HG03060 (cell line): ENCODE data around the gene TRAPPC12.
"Not testable (repeated sequence)": the region's sequence is repeated elsewhere in the genome, so short reads cannot be mapped to it uniquely, and the experiment has no call there.

Experiments used
- ATAC-seq: cut with Tn5 transposase; IDR thresholded peaks from one replicate; pipeline ENCODE4 v1.9.1; 2021; ENCODE audit warnings: low read depth, moderate number of reproducible peaks; ENCODE audit not compliant: unreplicated experiment

Gene TRAPPC12

GRCh38 chr2:3430172-3430571 is 50.7 kb downstream of the TRAPPC12 start:
- no peak for ATAC-seq

- ATAC-seq, result no peak
These were observed 51.4 kb downstream of the TRAPPC12 start for GRCh38 chr2:3430740-3431490.

- ATAC-seq, result no peak
These were observed 52.6 kb downstream of the TRAPPC12 start for GRCh38 chr2:3432067-3432466.

- ATAC-seq, result no peak
These were observed 53.3 kb downstream of the TRAPPC12 start for GRCh38 chr2:3432693-3433338.

- ATAC-seq, result no peak
These were observed 53.8 kb downstream of the TRAPPC12 start for GRCh38 chr2:3433339-3433699.

GRCh38 chr2:3433776-3434400 is 54.4 kb downstream of the TRAPPC12 start:
- no peak for ATAC-seq

- ATAC-seq, result no peak
These were observed 55.2 kb downstream of the TRAPPC12 start for GRCh38 chr2:3434654-3435053.

- no peak for ATAC-seq
These were observed 56.0 kb downstream of the TRAPPC12 start for GRCh38 chr2:3435445-3435844.

- no peak for ATAC-seq
These were observed 61.0 kb downstream of the TRAPPC12 start for GRCh38 chr2:3440477-3440876.

GRCh38 chr2:3441465-3441864 is 62.0 kb downstream of the TRAPPC12 start:
- ATAC-seq, result no peak

- no peak for ATAC-seq
These were observed 62.7 kb downstream of the TRAPPC12 start for GRCh38 chr2:3442185-3442584.

GRCh38 chr2:3443083-3443482 is 63.6 kb downstream of the TRAPPC12 start:
- ATAC-seq, result no peak

- ATAC-seq, result no peak
These were observed 64.1 kb downstream of the TRAPPC12 start for GRCh38 chr2:3443506-3444084.

- ATAC-seq, result no peak
These were observed 66.4 kb downstream of the TRAPPC12 start for GRCh38 chr2:3445891-3446290.

GRCh38 chr2:3446381-3446780 is 66.9 kb downstream of the TRAPPC12 start:
- ATAC-seq, result no peak

- ATAC-seq, result not testable (repeated sequence)
These were observed 67.7 kb downstream of the TRAPPC12 start for GRCh38 chr2:3447186-3447585.

GRCh38 chr2:3447789-3448317 is 68.4 kb downstream of the TRAPPC12 start:
- no peak for ATAC-seq

GRCh38 chr2:3448441-3448911 is 69.0 kb downstream of the TRAPPC12 start:
- not testable (repeated sequence) for ATAC-seq

- no peak for ATAC-seq
These were observed 69.6 kb downstream of the TRAPPC12 start for GRCh38 chr2:3449086-3449485.

- ATAC-seq, result no peak
These were observed 70.4 kb downstream of the TRAPPC12 start for GRCh38 chr2:3449936-3450335.

- ATAC-seq, result no peak
These were observed 71.0 kb downstream of the TRAPPC12 start for GRCh38 chr2:3450385-3451010.
